ENCODE data around the gene SH3PXD2A.

Gene SH3PXD2A

DNA sequence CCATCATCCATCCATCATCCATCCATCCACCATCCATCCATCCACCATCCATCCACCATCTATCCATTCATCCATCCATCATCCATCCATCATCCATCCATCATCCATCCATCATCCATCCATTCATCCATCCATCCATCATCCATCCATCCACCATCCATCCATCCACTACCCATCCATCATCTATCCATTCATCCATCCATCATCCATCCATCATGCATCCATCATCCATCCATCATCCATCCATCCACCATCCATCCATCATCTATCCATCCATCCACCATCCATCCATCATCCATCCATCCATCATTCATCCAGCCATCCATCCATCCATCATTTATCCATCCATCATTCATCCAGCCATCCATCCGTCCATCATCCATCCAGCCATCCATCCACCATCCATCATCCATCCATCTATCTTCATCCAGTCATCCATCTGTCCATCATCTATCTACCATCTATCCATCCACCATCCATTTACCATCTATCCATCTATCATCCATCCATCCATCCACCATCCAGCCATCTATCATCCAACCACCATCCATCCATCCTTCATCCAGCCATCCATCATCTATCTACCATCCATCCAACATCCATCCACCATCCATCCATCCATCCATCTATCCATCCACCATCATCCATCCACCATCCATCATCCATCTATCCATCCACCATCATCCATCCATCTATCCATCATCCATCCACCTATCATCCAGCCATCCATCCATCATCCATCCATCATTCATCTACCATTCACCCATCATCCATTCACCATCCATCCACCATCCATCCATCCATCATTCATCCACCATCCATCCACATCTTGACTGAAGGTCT is 153.8 kb downstream of the SH3PXD2A start (continued):
- no peak for TF ChIP-seq CTCF (tag by site-specific recombination; IDR thresholded peaks at IDR 0.05)

DNA sequence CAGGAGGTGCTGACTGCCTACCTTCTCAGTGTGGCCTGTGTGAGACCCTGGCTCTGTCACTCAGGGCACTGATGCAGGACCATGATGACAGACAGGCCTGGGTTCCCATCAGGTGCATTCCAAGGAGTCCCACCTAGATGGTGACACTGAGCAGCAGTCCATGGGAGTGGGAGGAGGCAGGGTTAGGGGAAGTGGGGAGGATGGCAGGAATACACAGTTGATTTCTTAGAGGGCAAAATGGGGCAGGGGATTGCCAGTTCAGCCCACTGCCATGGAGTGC is 155.0 kb downstream of the SH3PXD2A start:
- ChIA-PET CTCF (interaction anchor here (0.6 kb wide), 1 partner anchor 11 kb away, joined by 3 read pairs; no protein-coding TSS in a partner anchor), POLR2A (no interaction called here)
- no peaks in the 10 kb centered on the region for H3K9me3 ChIP-seq (ENCODE audit: control insufficient read depth, insufficient read depth, low read depth, low read length)
- H3K4me3 ChIP-seq (ENCODE audit: low read depth, low read length), result no peak overlapping the region
- no peak for TF ChIP-seq ZNF132 (tag by site-specific recombination; IDR thresholded peaks at IDR 0.05; ENCODE audit: borderline replicate concordance)
- no peak for TF ChIP-seq PRDM1 (tag by site-specific recombination; IDR thresholded peaks at IDR 0.05)
- TF ChIP-seq ZNF341 (tag by site-specific recombination; IDR thresholded peaks at IDR 0.05; ENCODE audit: low read depth), result no peak
- TF ChIP-seq ZNF776 (tag by site-specific recombination; IDR thresholded peaks at IDR 0.05; ENCODE audit: borderline replicate concordance), result no peak
- TF ChIP-seq GLIS2 (tag by site-specific recombination; IDR thresholded peaks at IDR 0.05), result no peak
- no peaks in the 10 kb centered on the region for H3K4me1 ChIP-seq (ENCODE audit: control insufficient read depth, insufficient read depth, low read length)
- no peak overlapping the region for H3K27ac ChIP-seq (ENCODE audit: extremely low read depth, low read depth, low read length)
- H3K36me3 ChIP-seq (ENCODE audit: control insufficient read depth in 2 of 2, insufficient read depth in 1 of 2, low read length in 2 of 2), result no peaks in the 10 kb centered on the region

- no peaks in the 10 kb centered on the region for H3K36me3 ChIP-seq (ENCODE audit: control insufficient read depth in 2 of 2, insufficient read depth in 1 of 2, low read length in 2 of 2)
- no peaks in the 10 kb centered on the region for H3K9me3 ChIP-seq (ENCODE audit: control insufficient read depth, insufficient read depth, low read depth, low read length)
- H3K4me1 ChIP-seq (ENCODE audit: control insufficient read depth, insufficient read depth, low read length), result no peaks in the 10 kb centered on the region
- POLR2A ChIA-PET, result no interaction called here
- CTCF ChIA-PET, result interaction anchor here (0.5 to 1.6 kb wide), 4 partner anchors 12 to 1336 kb away, joined by 3 to 6 read pairs (median 3); no protein-coding TSS in a partner anchor
- no peak overlapping the region for H3K27ac ChIP-seq (ENCODE audit: extremely low read depth, low read depth, low read length)
- H3K4me3 ChIP-seq (ENCODE audit: low read depth, low read length), result no peak overlapping the region
- no peak for TF ChIP-seq PRDM2 (tag by site-specific recombination; IDR thresholded peaks at IDR 0.05; ENCODE audit: borderline replicate concordance)
- TF ChIP-seq ZSCAN16 (tag by site-specific recombination; IDR thresholded peaks at IDR 0.05), result no peak
- no peak for TF ChIP-seq HOXC10 (CRISPR knock-in tag; IDR thresholded peaks at IDR 0.05)
- TF ChIP-seq ZNF155 (tag by site-specific recombination; IDR thresholded peaks at IDR 0.05), result no peak
- TF ChIP-seq BCL11B (tag by site-specific recombination; IDR thresholded peaks at IDR 0.05; ENCODE audit: low read depth), result no peak
- no peak for TF ChIP-seq ZBTB1 (tag by site-specific recombination; IDR thresholded peaks at IDR 0.05)
- TF ChIP-seq ZNF157 (tag by site-specific recombination; IDR thresholded peaks at IDR 0.05), result no peak
- TF ChIP-seq ZNF394 (tag by site-specific recombination; IDR thresholded peaks at IDR 0.05; ENCODE audit: borderline replicate concordance), result no peak
- no peak for TF ChIP-seq ZNF670 (tag by site-specific recombination; IDR thresholded peaks at IDR 0.05; ENCODE audit: low read depth)
- no peak for TF ChIP-seq ZNF26 (tag by site-specific recombination; IDR thresholded peaks at IDR 0.05)
- no peak for TF ChIP-seq ZNF302 (tag by site-specific recombination; IDR thresholded peaks at IDR 0.05; ENCODE audit: low read depth)
- TF ChIP-seq, protein P1, sequence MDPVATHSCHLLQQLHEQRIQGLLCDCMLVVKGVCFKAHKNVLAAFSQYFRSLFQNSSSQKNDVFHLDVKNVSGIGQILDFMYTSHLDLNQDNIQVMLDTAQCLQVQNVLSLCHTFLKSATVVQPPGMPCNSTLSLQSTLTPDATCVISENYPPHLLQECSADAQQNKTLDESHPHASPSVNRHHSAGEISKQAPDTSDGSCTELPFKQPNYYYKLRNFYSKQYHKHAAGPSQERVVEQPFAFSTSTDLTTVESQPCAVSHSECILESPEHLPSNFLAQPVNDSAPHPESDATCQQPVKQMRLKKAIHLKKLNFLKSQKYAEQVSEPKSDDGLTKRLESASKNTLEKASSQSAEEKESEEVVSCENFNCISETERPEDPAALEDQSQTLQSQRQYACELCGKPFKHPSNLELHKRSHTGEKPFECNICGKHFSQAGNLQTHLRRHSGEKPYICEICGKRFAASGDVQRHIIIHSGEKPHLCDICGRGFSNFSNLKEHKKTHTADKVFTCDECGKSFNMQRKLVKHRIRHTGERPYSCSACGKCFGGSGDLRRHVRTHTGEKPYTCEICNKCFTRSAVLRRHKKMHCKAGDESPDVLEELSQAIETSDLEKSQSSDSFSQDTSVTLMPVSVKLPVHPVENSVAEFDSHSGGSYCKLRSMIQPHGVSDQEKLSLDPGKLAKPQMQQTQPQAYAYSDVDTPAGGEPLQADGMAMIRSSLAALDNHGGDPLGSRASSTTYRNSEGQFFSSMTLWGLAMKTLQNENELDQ (tag by site-specific recombination; IDR thresholded peaks at IDR 0.05; ENCODE audit: low read depth), result no peak
- TF ChIP-seq ZIC2 (tag by site-specific recombination; IDR thresholded peaks at IDR 0.05), result no peak
Observed at GRCh38 chr10:103699611-103700435, 155.6 kb downstream of the SH3PXD2A start.
